Vagina (tissue), 2 donors: ENCODE measurements around the gene NPAS3.

ENCODE experiments used
- POLR2A ChIP-seq, 2 donors: fragments of 450-650 bp; IDR thresholded peaks; one replicate each; pipeline ENCODE4 v1.6.1; 2017; ENCODE audit warnings: antibody characterized with exemption in 2 of 2, mild to moderate bottlenecking in 2 of 2, moderate library complexity in 2 of 2
- TF ChIP-seq, protein P1 (sequence below), 3 experiments: fragments of 450-650 bp in 2 of 3; fragments of 200-600 bp in 1 of 3; sonication (generic) in 1 of 3; IDR thresholded peaks; one replicate each; pipeline ENCODE4 v1.5.1; 2017 to 2019; ENCODE audit warnings: antibody characterized with exemption in 3 of 3, mild to moderate bottlenecking in 2 of 3, moderate library complexity in 2 of 3

DNA sequence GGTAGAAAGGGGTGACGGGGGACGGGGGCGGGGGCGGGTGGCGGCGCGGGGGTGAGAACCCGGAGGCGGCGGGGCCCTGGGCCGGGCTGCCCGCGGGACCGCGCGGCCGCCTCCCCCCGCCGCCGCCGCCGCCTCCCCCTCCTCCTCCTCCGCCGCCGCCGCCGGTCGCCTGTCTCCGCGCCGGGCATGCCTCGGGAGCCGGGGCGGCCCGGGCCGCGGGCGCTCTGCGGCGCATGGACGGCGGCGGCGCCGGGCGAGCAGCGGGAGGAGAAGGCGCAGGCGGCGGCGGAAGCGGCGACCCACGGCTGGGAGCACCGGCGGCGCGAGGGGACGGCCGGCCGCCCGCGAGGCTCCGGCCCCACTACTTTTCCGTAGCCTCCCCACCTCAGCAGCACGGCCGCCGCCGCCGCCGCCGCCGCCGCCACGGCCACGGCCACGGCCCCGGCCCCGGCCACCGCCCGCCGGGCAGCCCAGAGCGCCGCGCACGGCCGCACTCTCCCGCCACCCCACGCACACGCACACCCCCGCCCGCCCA is at the start of gene NPAS3:
- TF ChIP-seq, protein P1, sequence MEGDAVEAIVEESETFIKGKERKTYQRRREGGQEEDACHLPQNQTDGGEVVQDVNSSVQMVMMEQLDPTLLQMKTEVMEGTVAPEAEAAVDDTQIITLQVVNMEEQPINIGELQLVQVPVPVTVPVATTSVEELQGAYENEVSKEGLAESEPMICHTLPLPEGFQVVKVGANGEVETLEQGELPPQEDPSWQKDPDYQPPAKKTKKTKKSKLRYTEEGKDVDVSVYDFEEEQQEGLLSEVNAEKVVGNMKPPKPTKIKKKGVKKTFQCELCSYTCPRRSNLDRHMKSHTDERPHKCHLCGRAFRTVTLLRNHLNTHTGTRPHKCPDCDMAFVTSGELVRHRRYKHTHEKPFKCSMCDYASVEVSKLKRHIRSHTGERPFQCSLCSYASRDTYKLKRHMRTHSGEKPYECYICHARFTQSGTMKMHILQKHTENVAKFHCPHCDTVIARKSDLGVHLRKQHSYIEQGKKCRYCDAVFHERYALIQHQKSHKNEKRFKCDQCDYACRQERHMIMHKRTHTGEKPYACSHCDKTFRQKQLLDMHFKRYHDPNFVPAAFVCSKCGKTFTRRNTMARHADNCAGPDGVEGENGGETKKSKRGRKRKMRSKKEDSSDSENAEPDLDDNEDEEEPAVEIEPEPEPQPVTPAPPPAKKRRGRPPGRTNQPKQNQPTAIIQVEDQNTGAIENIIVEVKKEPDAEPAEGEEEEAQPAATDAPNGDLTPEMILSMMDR (IDR thresholded peaks at IDR 0.05) = no peak
- TF ChIP-seq POLR2A (IDR thresholded peaks at IDR 0.05) = no peak
